Camera-type eye (tissue), 1 donor: Measurements from ENCODE around the gene CDH24. TPM values are rescaled to one million over a fixed set of nuclear protein-coding genes. Genes with fewer than 3 reads are reported as not detected.

Experiments
- total RNA-seq: library from RNA; depleted of rRNA; stranded (reverse); fragments of >200 nt; gene quantifications from one replicate; pipeline ENCODE4 v1.2.3, GENCODE V29; 2014

The CDH24 gene
- 17.0 TPM for total RNA-seq

GRCh38 chr14:23056956-23057756 is at the start of gene CDH24:
Gene CDH24, minus strand, starts transcription at chr14:23057520. Its CDS starts 1,787 bp downstream, at chr14:23055733.

GRCh38 chr14:23104591-23105347 is 47.4 kb upstream of the CDH24 start, which contains the start of gene CIROP:
Gene CIROP, minus strand, starts transcription at chr14:23104989. Its CDS starts 69 bp downstream, at chr14:23104920.

GRCh38 chr14:23095196-23096108 is 38.1 kb upstream of the CDH24 start, which contains the start of gene C14orf119:
Gene C14orf119, plus strand, starts transcription at chr14:23095505. Its CDS starts 2,154 bp downstream, at chr14:23097659.

GRCh38 chr14:23094666-23095195 is 37.4 kb upstream of the CDH24 start, which contains the start of gene ACIN1:
Gene ACIN1, minus strand, starts transcription at chr14:23095136. Its CDS starts 24 bp downstream, at chr14:23095112.

GRCh38 chr14:23042162-23042965 is 15.0 kb downstream of the CDH24 start, which contains the start of gene PSMB11:
Gene PSMB11, plus strand, starts transcription at chr14:23042212. Its CDS starts 14 bp downstream, at chr14:23042226.

GRCh38 chr14:23034498-23035302 is 22.6 kb downstream of the CDH24 start, which contains the start of gene PSMB5:
Gene PSMB5, minus strand, starts transcription at chr14:23034900. Its CDS starts 19 bp downstream, at chr14:23034881.

GRCh38 chr14:23009939-23010726 is 47.2 kb downstream of the CDH24 start, which contains the start of gene C14orf93:
Gene C14orf93, minus strand, starts transcription at chr14:23010143. Its CDS starts 11,120 bp downstream, at chr14:22999023.

Other genes starting within 250 kb of the CDH24 start
- 4.1 TPM for gene SLC7A7, start 242.1 kb downstream of the CDH24 start, total RNA-seq
- gene MRPL52, start 227.6 kb downstream of the CDH24 start, total RNA-seq = 36.0 TPM
- gene MMP14, start 220.9 kb downstream of the CDH24 start, total RNA-seq = 148 TPM
- 35.1 TPM for gene LRP10, start 185.8 kb downstream of the CDH24 start, total RNA-seq
- 2.0 TPM for gene REM2, start 174.3 kb downstream of the CDH24 start, total RNA-seq
- 648 TPM for gene RBM23, start 138.4 kb downstream of the CDH24 start, total RNA-seq
- 56.5 TPM for gene PRMT5, start 128.1 kb downstream of the CDH24 start, total RNA-seq
- 41.9 TPM for gene HAUS4, start 100.4 kb downstream of the CDH24 start, total RNA-seq
- 32.0 TPM for gene AJUBA, start 75.0 kb downstream of the CDH24 start, total RNA-seq
- gene C14orf93, start 47.4 kb downstream of the CDH24 start, total RNA-seq = 14.9 TPM
- 137 TPM for gene PSMB5, start 22.6 kb downstream of the CDH24 start, total RNA-seq
- not detected for gene PSMB11, start 15.3 kb downstream of the CDH24 start, total RNA-seq
- 155 TPM for gene ACIN1, start 37.6 kb upstream of the CDH24 start, total RNA-seq
- 15.8 TPM for gene C14orf119, start 38.0 kb upstream of the CDH24 start, total RNA-seq
- not detected for gene CIROP, start 47.5 kb upstream of the CDH24 start, total RNA-seq
- not detected for gene CEBPE, start 61.7 kb upstream of the CDH24 start, total RNA-seq
- gene SLC7A8, start 126.1 kb upstream of the CDH24 start, total RNA-seq = 36.9 TPM
- not detected for gene RNF212B, start 180.4 kb upstream of the CDH24 start, total RNA-seq
- gene HOMEZ, start 228.6 kb upstream of the CDH24 start, total RNA-seq = 7.9 TPM
- gene PPP1R3E, start 245.3 kb upstream of the CDH24 start, total RNA-seq = 14.0 TPM
- gene BCL2L2, start 249.3 kb upstream of the CDH24 start, total RNA-seq = 29.7 TPM